Caco-2 (cell line): Measurements from ENCODE around the gene ATG101. TPM values are rescaled to one million over a fixed set of nuclear protein-coding genes. Genes with fewer than 3 reads are reported as not detected.

Source experiments
- BruUV-seq: library from RNA; stranded (reverse); fragments of 400-500 nt; replicated peaks from 2 replicates; lab custom pipeline; 2021; lab: Mats Ljungman, UMichigan
- CTCF ChIA-PET: fragments of 300-600 bp; sonication (Branson Sonifier 250); formaldehyde crosslinking; loops from one replicate; lab custom pipeline; 2022; ENCODE audit warnings: antibody characterized with exemption; lab: Charles Lee
- POLR2A ChIA-PET: fragments of 300-600 bp; sonication (Branson Sonifier 250); formaldehyde crosslinking; loops from one replicate; lab custom pipeline; 2022; ENCODE audit warnings: antibody characterized with exemption; lab: Charles Lee
- DNase-seq, 2 experiments: peaks; one replicate each; pipeline versions ENCODE4 v3.0.0 to v3.0.0-alpha.2; 2020 to 2022
- H3K27me3 ChIP-seq: replicated peaks from 2 replicates; pipeline ENCODE4 v1.6.0; 2011; ENCODE audit warnings: low read length; ENCODE audit not compliant: control insufficient read depth, insufficient read depth
- H3K36me3 ChIP-seq: 2 replicates; pipeline ENCODE4 v1.5.1; 2011; ENCODE audit warnings: low read length; ENCODE audit not compliant: control insufficient read depth, insufficient read depth
- H3K4me1 ChIP-seq: fragments of 250-450 bp; sonication (Bioruptor Pico); 2 replicates; pipeline ENCODE4 v1.5.1; 2020; ENCODE audit warnings: mild to moderate bottlenecking
- H3K4me3 ChIP-seq: 2 replicates; pipeline ENCODE4 v1.5.1; 2011; ENCODE audit warnings: low read depth, mild to moderate bottlenecking, control low read depth, low read length
- H3K9me3 ChIP-seq: fragments of 250-450 bp; sonication (Bioruptor Pico); 2 replicates; pipeline ENCODE4 v1.5.1; 2020; ENCODE audit warnings: mild to moderate bottlenecking, moderate library complexity
- H3K27ac Mint-ChIP-seq: one replicate; pipeline ENCODE4 v1.8.0; 2022; ENCODE audit warnings: mixed read lengths; ENCODE audit not compliant: unreplicated experiment
- H3K27me3 Mint-ChIP-seq: one replicate; pipeline ENCODE4 v1.8.0; 2022; ENCODE audit warnings: mixed read lengths; ENCODE audit not compliant: insufficient read depth, unreplicated experiment
- H3K36me3 Mint-ChIP-seq: one replicate; pipeline ENCODE4 v1.8.0; 2022; ENCODE audit warnings: mild to moderate bottlenecking, mixed read lengths; ENCODE audit not compliant: insufficient read depth, unreplicated experiment
- H3K4me1 Mint-ChIP-seq: one replicate; pipeline ENCODE4 v1.8.0; 2022; ENCODE audit warnings: low read depth, mixed read lengths; ENCODE audit not compliant: unreplicated experiment
- H3K4me3 Mint-ChIP-seq: one replicate; pipeline ENCODE4 v1.8.0; 2022; ENCODE audit warnings: mild to moderate bottlenecking, moderate library complexity, mixed read lengths; ENCODE audit not compliant: unreplicated experiment
- H3K9me3 Mint-ChIP-seq: one replicate; pipeline ENCODE4 v1.8.0; 2022; ENCODE audit warnings: mixed read lengths; ENCODE audit not compliant: unreplicated experiment
- CTCF ChIP-seq, 2 experiments: fragments of 200-600 bp in 1 of 2; IDR thresholded peaks; 1 replicate in 1 of 2; 2 replicates in 1 of 2; pipeline versions ENCODE4 v1.5.1 to v1.8.0; 2011 to 2022; ENCODE audit warnings: antibody characterized with exemption in 1 of 2, control low read depth in 1 of 2, inconsistent platforms in 1 of 2, low read depth in 1 of 2, low read length in 1 of 2, mild to moderate bottlenecking in 1 of 2, moderate library complexity in 1 of 2; ENCODE audit not compliant: insufficient read depth in 1 of 2, severe bottlenecking in 1 of 2, unreplicated experiment in 1 of 2
- intact Hi-C: fragments of 100-400 bp; cut with micrococcal nuclease; formaldehyde crosslinking; loops from one replicate; pipeline ENCODE4 v1.10.0; 2022; ENCODE audit not compliant: unreplicated experiment
- total RNA-seq: library from RNA; stranded (reverse); gene quantifications from 2 replicates; pipeline ENCODE4 v1.2.3, GENCODE V29; 2022

ATG101 gene
- total RNA-seq, 1 experiment from 2014 or later, result 78.0 TPM

- TF ChIP-seq CTCF (IDR thresholded peaks at IDR 0.05; ENCODE audit: insufficient read depth in 1 of 2, low read depth in 1 of 2, low read length in 1 of 2, severe bottlenecking in 1 of 2, unreplicated experiment in 1 of 2), result no peak
- Mint-ChIP-seq H3K4me3 (no peak overlapping the region), H3K27ac (no peak overlapping the region), H3K9me3 (no peaks in the 10 kb centered on the region), H3K27me3 (no peaks in the 10 kb centered on the region), H3K4me1 (peaks cover 18% of the 10 kb centered on the region), H3K36me3 (peaks cover 36% of the 10 kb centered on the region)
- Histone ChIP-seq H3K36me3 (no peaks in the 10 kb centered on the region; the same call in 1 of the 2 replicates), H3K4me3 (no peak overlapping the region), H3K27me3 (no peaks in the 10 kb centered on the region), H3K9me3 (no peaks in the 10 kb centered on the region), H3K4me1 (peaks cover 14% of the 10 kb centered on the region)
- CTCF ChIA-PET, result interaction anchor here (2.7 kb wide), 1 partner anchor 18 kb away, joined by 15 read pairs; no protein-coding TSS in a partner anchor
- intact Hi-C loops, result no loop called here
- POLR2A ChIA-PET, result interaction anchor here (1.5 kb wide), 1 partner anchor 11 kb away, joined by 5 read pairs; no protein-coding TSS in a partner anchor
- BruUV-seq, result no TSS peak
- DNase-seq, result no peak
Measured at GRCh38 chr12:52043386-52044212, 26.2 kb upstream of the ATG101 start.

GRCh38 chr12:52044292-52044983 is 25.3 kb upstream of the ATG101 start:
- Mint-ChIP-seq H3K9me3 (no peaks in the 10 kb centered on the region), H3K27ac (no peak overlapping the region), H3K36me3 (peaks cover 36% of the 10 kb centered on the region), H3K4me1 (peaks cover 21% of the 10 kb centered on the region), H3K4me3 (no peak overlapping the region), H3K27me3 (no peaks in the 10 kb centered on the region)
- CTCF ChIA-PET, result interaction anchor here (2.7 kb wide), 1 partner anchor 19 kb away, joined by 15 read pairs; no protein-coding TSS in a partner anchor
- Histone ChIP-seq H3K27me3 (no peaks in the 10 kb centered on the region), H3K36me3 (no peaks in the 10 kb centered on the region; the same call in 1 of the 2 replicates), H3K4me3 (no peak overlapping the region), H3K4me1 (peaks cover 11% of the 10 kb centered on the region), H3K9me3 (no peaks in the 10 kb centered on the region)
- DNase-seq, result no peak
- intact Hi-C loops, result no loop called here
- no peak for TF ChIP-seq CTCF (IDR thresholded peaks at IDR 0.05; ENCODE audit: insufficient read depth in 1 of 2, low read depth in 1 of 2, low read length in 1 of 2, severe bottlenecking in 1 of 2, unreplicated experiment in 1 of 2)
- POLR2A ChIA-PET, result interaction anchor here (1.5 kb wide), 1 partner anchor 12 kb away, joined by 5 read pairs; no protein-coding TSS in a partner anchor
- BruUV-seq, result no TSS peak

- Histone ChIP-seq H3K36me3 (no peaks in the 10 kb centered on the region; the same call in 1 of the 2 replicates), H3K9me3 (no peaks in the 10 kb centered on the region), H3K4me1 (peaks cover 23% of the 10 kb centered on the region), H3K4me3 (no peak overlapping the region), H3K27me3 (no peaks in the 10 kb centered on the region)
- intact Hi-C loops, result no loop called here
- Mint-ChIP-seq H3K4me3 (no peak overlapping the region), H3K27me3 (no peaks in the 10 kb centered on the region), H3K4me1 (peaks cover 18% of the 10 kb centered on the region), H3K27ac (no peak overlapping the region), H3K9me3 (no peaks in the 10 kb centered on the region), H3K36me3 (peaks cover 45% of the 10 kb centered on the region)
- CTCF ChIA-PET, result interaction anchor here (1.8 kb wide), 1 partner anchor 21 kb away, joined by 6 read pairs; no protein-coding TSS in a partner anchor
- no TSS peak for BruUV-seq
- POLR2A ChIA-PET, result no interaction called here
- DNase-seq, result no peak
- TF ChIP-seq CTCF (IDR thresholded peaks at IDR 0.05; ENCODE audit: insufficient read depth in 1 of 2, low read depth in 1 of 2, low read length in 1 of 2, severe bottlenecking in 1 of 2, unreplicated experiment in 1 of 2), result no peak
Measured at GRCh38 chr12:52045794-52046199, 24.0 kb upstream of the ATG101 start.
